Caco-2 (cell line): Measurements from ENCODE around the gene ESRRG. TPM values are rescaled to one million over a fixed set of nuclear protein-coding genes. Genes with fewer than 3 reads are reported as not detected.
A peak's percentile ranks its signal among the peaks of the same experiment; 100 is the strongest.

Experiments
- BruUV-seq: library from RNA; stranded (reverse); fragments of 400-500 nt; replicated peaks from 2 replicates; lab custom pipeline; 2021; lab: Mats Ljungman, UMichigan
- CTCF ChIA-PET: fragments of 300-600 bp; sonication (Branson Sonifier 250); formaldehyde crosslinking; loops from one replicate; lab custom pipeline; 2022; ENCODE audit warnings: antibody characterized with exemption; lab: Charles Lee
- POLR2A ChIA-PET: fragments of 300-600 bp; sonication (Branson Sonifier 250); formaldehyde crosslinking; loops from one replicate; lab custom pipeline; 2022; ENCODE audit warnings: antibody characterized with exemption; lab: Charles Lee
- DNase-seq, 2 experiments: peaks; one replicate each; pipeline versions ENCODE4 v3.0.0 to v3.0.0-alpha.2; 2020 to 2022
- H3K27me3 ChIP-seq: replicated peaks from 2 replicates; pipeline ENCODE4 v1.6.0; 2011; ENCODE audit warnings: low read length; ENCODE audit not compliant: control insufficient read depth, insufficient read depth
- H3K36me3 ChIP-seq: 2 replicates; pipeline ENCODE4 v1.5.1; 2011; ENCODE audit warnings: low read length; ENCODE audit not compliant: control insufficient read depth, insufficient read depth
- H3K4me1 ChIP-seq: fragments of 250-450 bp; sonication (Bioruptor Pico); 2 replicates; pipeline ENCODE4 v1.5.1; 2020; ENCODE audit warnings: mild to moderate bottlenecking
- H3K4me3 ChIP-seq: 2 replicates; pipeline ENCODE4 v1.5.1; 2011; ENCODE audit warnings: low read depth, mild to moderate bottlenecking, control low read depth, low read length
- H3K9me3 ChIP-seq: fragments of 250-450 bp; sonication (Bioruptor Pico); 2 replicates; pipeline ENCODE4 v1.5.1; 2020; ENCODE audit warnings: mild to moderate bottlenecking, moderate library complexity
- H3K27ac Mint-ChIP-seq: one replicate; pipeline ENCODE4 v1.8.0; 2022; ENCODE audit warnings: mixed read lengths; ENCODE audit not compliant: unreplicated experiment
- H3K27me3 Mint-ChIP-seq: one replicate; pipeline ENCODE4 v1.8.0; 2022; ENCODE audit warnings: mixed read lengths; ENCODE audit not compliant: insufficient read depth, unreplicated experiment
- H3K36me3 Mint-ChIP-seq: one replicate; pipeline ENCODE4 v1.8.0; 2022; ENCODE audit warnings: mild to moderate bottlenecking, mixed read lengths; ENCODE audit not compliant: insufficient read depth, unreplicated experiment
- H3K4me1 Mint-ChIP-seq: one replicate; pipeline ENCODE4 v1.8.0; 2022; ENCODE audit warnings: low read depth, mixed read lengths; ENCODE audit not compliant: unreplicated experiment
- H3K4me3 Mint-ChIP-seq: one replicate; pipeline ENCODE4 v1.8.0; 2022; ENCODE audit warnings: mild to moderate bottlenecking, moderate library complexity, mixed read lengths; ENCODE audit not compliant: unreplicated experiment
- H3K9me3 Mint-ChIP-seq: one replicate; pipeline ENCODE4 v1.8.0; 2022; ENCODE audit warnings: mixed read lengths; ENCODE audit not compliant: unreplicated experiment
- CTCF ChIP-seq, 2 experiments: fragments of 200-600 bp in 1 of 2; IDR thresholded peaks; 1 replicate in 1 of 2; 2 replicates in 1 of 2; pipeline versions ENCODE4 v1.5.1 to v1.8.0; 2011 to 2022; ENCODE audit warnings: antibody characterized with exemption in 1 of 2, control low read depth in 1 of 2, inconsistent platforms in 1 of 2, low read depth in 1 of 2, low read length in 1 of 2, mild to moderate bottlenecking in 1 of 2, moderate library complexity in 1 of 2; ENCODE audit not compliant: insufficient read depth in 1 of 2, severe bottlenecking in 1 of 2, unreplicated experiment in 1 of 2
- intact Hi-C: fragments of 100-400 bp; cut with micrococcal nuclease; formaldehyde crosslinking; loops from one replicate; pipeline ENCODE4 v1.10.0; 2022; ENCODE audit not compliant: unreplicated experiment
- total RNA-seq: library from RNA; stranded (reverse); gene quantifications from 2 replicates; pipeline ENCODE4 v1.2.3, GENCODE V29; 2022

Gene ESRRG
- total RNA-seq, 1 experiment from 2014 or later: 6.6 TPM

DNA sequence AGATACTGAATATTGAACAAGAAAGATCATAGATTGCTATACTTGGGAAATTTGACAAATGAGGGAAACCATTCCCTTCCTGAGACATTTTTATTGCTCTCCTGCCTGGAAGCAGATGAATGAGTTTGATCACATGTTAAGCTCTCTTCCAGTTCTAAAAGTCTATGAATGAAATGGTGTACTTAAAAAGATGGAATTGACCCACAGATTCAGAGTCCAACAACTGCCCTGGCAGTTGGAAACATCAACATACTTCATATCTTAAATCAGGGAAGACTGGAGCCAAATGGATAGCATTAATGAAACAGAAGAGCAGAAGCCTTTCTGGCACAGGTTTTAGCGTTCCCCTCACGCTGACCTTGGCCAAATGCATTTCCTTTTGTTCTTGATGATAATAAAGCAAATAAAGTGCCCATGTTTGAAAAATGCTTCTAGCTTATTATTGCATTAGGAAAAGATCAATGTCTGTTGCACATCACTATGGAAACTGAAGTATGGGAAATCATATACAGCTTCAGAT lies 142.6 kb downstream of the ESRRG start:
- H3K27me3 ChIP-seq: no peaks in the 10 kb centered on the region
- Mint-ChIP-seq H3K9me3 (peaks cover 18% of the 10 kb centered on the region), H3K4me3 (no peak overlapping the region), H3K36me3 (peaks cover 6% of the 10 kb centered on the region), H3K27ac (no peak overlapping the region), H3K4me1 (no peaks in the 10 kb centered on the region), H3K27me3 (no peaks in the 10 kb centered on the region)
- no peaks in the 10 kb centered on the region for H3K36me3 ChIP-seq
- H3K4me3 ChIP-seq: no peak overlapping the region
- no peak for DNase-seq
- no peaks in the 10 kb centered on the region for H3K4me1 ChIP-seq
- no TSS peak for BruUV-seq
- intact Hi-C loops: no loop called here
- no peak for TF ChIP-seq CTCF (IDR thresholded peaks at IDR 0.05; ENCODE audit: insufficient read depth in 1 of 2, low read depth in 1 of 2, low read length in 1 of 2, severe bottlenecking in 1 of 2, unreplicated experiment in 1 of 2)
- H3K9me3 ChIP-seq: peaks cover 8% of the 10 kb centered on the region; the same call in 1 of the 2 replicates
- CTCF ChIA-PET: no interaction called here
- POLR2A ChIA-PET: no interaction called here

DNA sequence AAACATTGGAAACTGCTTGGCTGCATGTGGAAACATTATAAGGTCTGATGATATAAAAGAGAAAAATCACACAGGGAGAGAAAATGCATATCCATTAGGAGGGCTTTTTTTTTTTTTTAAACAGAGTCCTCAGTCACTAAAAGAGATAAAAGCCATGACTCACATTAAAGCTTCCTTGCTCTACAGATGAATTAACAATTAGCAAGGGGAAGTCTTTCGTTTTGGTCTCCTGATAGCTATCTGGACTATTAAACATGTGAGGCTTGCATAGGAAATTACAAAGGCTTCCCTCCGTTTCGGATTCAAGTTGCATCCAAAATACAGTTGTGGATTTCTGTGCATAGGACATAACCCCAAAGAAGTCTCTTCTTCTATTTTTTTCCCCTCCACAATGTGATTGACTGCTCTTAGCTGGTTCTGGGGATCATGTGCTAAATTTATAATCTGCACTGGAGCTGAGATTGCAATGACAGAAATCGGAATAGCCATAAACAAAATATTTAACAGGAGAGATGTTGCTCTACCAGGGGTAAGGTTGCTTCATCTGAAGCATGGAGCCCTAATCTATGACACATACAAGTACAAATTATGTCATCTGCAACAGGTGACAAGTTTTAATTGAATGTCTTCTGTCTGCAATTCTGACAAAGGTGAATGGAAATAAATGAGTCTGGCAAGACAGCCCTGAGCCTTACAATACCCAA lies 146.8 kb downstream of the ESRRG start:
- H3K36me3 ChIP-seq: no peaks in the 10 kb centered on the region
- no peaks in the 10 kb centered on the region for H3K36me3 Mint-ChIP-seq
- H3K9me3 ChIP-seq: no peaks in the 10 kb centered on the region
- H3K27ac Mint-ChIP-seq: no peak overlapping the region
- no peaks in the 10 kb centered on the region for H3K4me1 ChIP-seq
- ChIA-PET CTCF (no interaction called here), POLR2A (no interaction called here)
- no TSS peak for BruUV-seq
- DNase-seq: no peak
- TF ChIP-seq CTCF (IDR thresholded peaks at IDR 0.05; ENCODE audit: insufficient read depth in 1 of 2, low read depth in 1 of 2, low read length in 1 of 2, severe bottlenecking in 1 of 2, unreplicated experiment in 1 of 2): no peak
- no peaks in the 10 kb centered on the region for H3K4me1 Mint-ChIP-seq
- H3K27me3 ChIP-seq: no peaks in the 10 kb centered on the region
- intact Hi-C loops: no loop called here
- H3K27me3 Mint-ChIP-seq: no peaks in the 10 kb centered on the region
- H3K9me3 Mint-ChIP-seq: no peaks in the 10 kb centered on the region
- no peak overlapping the region for H3K4me3 Mint-ChIP-seq
- no peak overlapping the region for H3K4me3 ChIP-seq

DNA sequence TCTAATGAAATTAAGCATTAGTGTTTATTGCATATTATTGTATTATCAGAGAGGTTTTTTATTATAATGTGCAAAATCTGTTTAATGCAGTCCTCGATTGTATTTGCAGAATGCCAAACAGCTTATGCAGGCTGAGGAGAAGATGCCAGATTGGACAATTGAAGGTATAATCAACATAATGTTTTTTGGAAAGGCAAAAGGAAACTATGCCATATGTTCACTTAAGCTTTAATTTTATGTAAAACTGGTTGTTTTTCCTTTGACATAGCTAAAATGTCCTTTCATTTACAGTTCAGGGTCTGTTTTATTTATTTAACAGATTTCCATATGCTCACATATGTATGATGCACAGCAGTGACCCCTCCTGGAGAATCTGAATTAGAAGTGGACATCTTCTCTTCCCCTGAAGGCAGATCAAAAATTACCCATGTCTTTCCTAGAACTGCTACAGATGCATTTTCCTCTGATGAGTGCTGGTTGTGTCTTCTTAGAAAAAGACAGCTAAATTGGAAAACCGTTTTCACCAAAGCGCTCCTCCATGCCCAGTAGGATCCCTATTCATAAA lies 156.5 kb downstream of the ESRRG start:
- H3K36me3 ChIP-seq: no peaks in the 10 kb centered on the region
- intact Hi-C loops: loop anchor here (10.0 kb wide), 3 partner anchors 372 to 572 kb away; no protein-coding TSS in a partner anchor
- no TSS peak for BruUV-seq
- H3K27me3 ChIP-seq: no peaks in the 10 kb centered on the region
- Mint-ChIP-seq H3K27me3 (no peaks in the 10 kb centered on the region), H3K4me3 (no peak overlapping the region), H3K27ac (no peak overlapping the region), H3K4me1 (no peaks in the 10 kb centered on the region), H3K9me3 (no peaks in the 10 kb centered on the region), H3K36me3 (no peaks in the 10 kb centered on the region)
- peak; percentile 39 to 42 for TF ChIP-seq CTCF (IDR thresholded peaks at IDR 0.05; ENCODE audit: insufficient read depth in 1 of 2, low read depth in 1 of 2, low read length in 1 of 2, severe bottlenecking in 1 of 2, unreplicated experiment in 1 of 2)
- no peak overlapping the region for H3K4me3 ChIP-seq
- no peaks in the 10 kb centered on the region for H3K4me1 ChIP-seq
- no peaks in the 10 kb centered on the region for H3K9me3 ChIP-seq
- CTCF ChIA-PET: no interaction called here
- DNase-seq: peak in 1 of 2 experiments; percentile 14
- POLR2A ChIA-PET: no interaction called here
